ENCODE data around the gene NRXN3. TPM values are rescaled to one million over a fixed set of nuclear protein-coding genes. Genes with fewer than 3 reads are reported as not detected.

Gene NRXN3
- polyA plus RNA-seq, 1 of the 3 experiments (the other 2 are of a cell fraction) = 1.6 TPM

GRCh38 chr14:78186277-78186676, 16.1 kb downstream of the NRXN3 start (continued):
- TF ChIP-seq CTCF (IDR thresholded peaks at IDR 0.05) (no peak), CHD2 (IDR thresholded peaks at IDR 0.05; ENCODE audit: low read length, partially characterized antibody) (no peak), GATA2 (CRISPR knock-in tag; IDR thresholded peaks at IDR 0.05) (no peak)

GRCh38 chr14:78188882-78189281, 18.7 kb downstream of the NRXN3 start:
- no peaks in the 10 kb centered on the region for H4K20me1 ChIP-seq (ENCODE audit: insufficient read depth)
- no peak for DNase-seq
- no peak overlapping the region for H3K4me3 ChIP-seq (ENCODE audit: low read depth in 2 of 2, low read length in 1 of 2)
- no peak overlapping the region for H3K4me2 ChIP-seq
- H3K4me1 ChIP-seq (ENCODE audit: control insufficient read depth in 1 of 2, insufficient read depth in 2 of 2, low read depth in 1 of 2, low read length in 1 of 2) = no peaks in the 10 kb centered on the region
- H2AFZ ChIP-seq (ENCODE audit: low read depth) = no peak overlapping the region
- H3K9me2 ChIP-seq = no peaks in the 10 kb centered on the region
- no peaks in the 10 kb centered on the region for H3K36me3 ChIP-seq (replicated peaks in 1 of 2; ENCODE audit: control insufficient read depth in 1 of 2, insufficient read depth in 2 of 2, low read length in 1 of 2)
- H3K9me3 ChIP-seq = no peaks in the 10 kb centered on the region
- no peaks in the 10 kb centered on the region for H3F3A ChIP-seq (replicated peaks; ENCODE audit: insufficient read depth)
- ChIA-PET POLR2A (no interaction called here), CTCF (no interaction called here)
- H3K79me2 ChIP-seq (ENCODE audit: insufficient read depth) = no peaks in the 10 kb centered on the region
- no peak overlapping the region for H3K9ac ChIP-seq
- H3K27me3 ChIP-seq (ENCODE audit: insufficient read depth) = no peaks in the 10 kb centered on the region
- H3K27ac ChIP-seq (ENCODE audit: low read depth in 2 of 2, low read length in 1 of 2) = no peak overlapping the region
- TF ChIP-seq FOXJ3 (CRISPR knock-in tag; IDR thresholded peaks at IDR 0.05) = no peak
- TF ChIP-seq GABPA (IDR thresholded peaks at IDR 0.05; ENCODE audit: low read depth) = no peak
- no peak for TF ChIP-seq RCOR1 (IDR thresholded peaks at IDR 0.05; ENCODE audit: low read length)
- TF ChIP-seq, protein P1, sequence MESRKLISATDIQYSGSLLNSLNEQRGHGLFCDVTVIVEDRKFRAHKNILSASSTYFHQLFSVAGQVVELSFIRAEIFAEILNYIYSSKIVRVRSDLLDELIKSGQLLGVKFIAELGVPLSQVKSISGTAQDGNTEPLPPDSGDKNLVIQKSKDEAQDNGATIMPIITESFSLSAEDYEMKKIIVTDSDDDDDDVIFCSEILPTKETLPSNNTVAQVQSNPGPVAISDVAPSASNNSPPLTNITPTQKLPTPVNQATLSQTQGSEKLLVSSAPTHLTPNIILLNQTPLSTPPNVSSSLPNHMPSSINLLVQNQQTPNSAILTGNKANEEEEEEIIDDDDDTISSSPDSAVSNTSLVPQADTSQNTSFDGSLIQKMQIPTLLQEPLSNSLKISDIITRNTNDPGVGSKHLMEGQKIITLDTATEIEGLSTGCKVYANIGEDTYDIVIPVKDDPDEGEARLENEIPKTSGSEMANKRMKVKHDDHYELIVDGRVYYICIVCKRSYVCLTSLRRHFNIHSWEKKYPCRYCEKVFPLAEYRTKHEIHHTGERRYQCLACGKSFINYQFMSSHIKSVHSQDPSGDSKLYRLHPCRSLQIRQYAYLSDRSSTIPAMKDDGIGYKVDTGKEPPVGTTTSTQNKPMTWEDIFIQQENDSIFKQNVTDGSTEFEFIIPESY (IDR thresholded peaks at IDR 0.05; ENCODE audit: borderline replicate concordance, low read depth) = no peak
- TF ChIP-seq, protein P2, sequence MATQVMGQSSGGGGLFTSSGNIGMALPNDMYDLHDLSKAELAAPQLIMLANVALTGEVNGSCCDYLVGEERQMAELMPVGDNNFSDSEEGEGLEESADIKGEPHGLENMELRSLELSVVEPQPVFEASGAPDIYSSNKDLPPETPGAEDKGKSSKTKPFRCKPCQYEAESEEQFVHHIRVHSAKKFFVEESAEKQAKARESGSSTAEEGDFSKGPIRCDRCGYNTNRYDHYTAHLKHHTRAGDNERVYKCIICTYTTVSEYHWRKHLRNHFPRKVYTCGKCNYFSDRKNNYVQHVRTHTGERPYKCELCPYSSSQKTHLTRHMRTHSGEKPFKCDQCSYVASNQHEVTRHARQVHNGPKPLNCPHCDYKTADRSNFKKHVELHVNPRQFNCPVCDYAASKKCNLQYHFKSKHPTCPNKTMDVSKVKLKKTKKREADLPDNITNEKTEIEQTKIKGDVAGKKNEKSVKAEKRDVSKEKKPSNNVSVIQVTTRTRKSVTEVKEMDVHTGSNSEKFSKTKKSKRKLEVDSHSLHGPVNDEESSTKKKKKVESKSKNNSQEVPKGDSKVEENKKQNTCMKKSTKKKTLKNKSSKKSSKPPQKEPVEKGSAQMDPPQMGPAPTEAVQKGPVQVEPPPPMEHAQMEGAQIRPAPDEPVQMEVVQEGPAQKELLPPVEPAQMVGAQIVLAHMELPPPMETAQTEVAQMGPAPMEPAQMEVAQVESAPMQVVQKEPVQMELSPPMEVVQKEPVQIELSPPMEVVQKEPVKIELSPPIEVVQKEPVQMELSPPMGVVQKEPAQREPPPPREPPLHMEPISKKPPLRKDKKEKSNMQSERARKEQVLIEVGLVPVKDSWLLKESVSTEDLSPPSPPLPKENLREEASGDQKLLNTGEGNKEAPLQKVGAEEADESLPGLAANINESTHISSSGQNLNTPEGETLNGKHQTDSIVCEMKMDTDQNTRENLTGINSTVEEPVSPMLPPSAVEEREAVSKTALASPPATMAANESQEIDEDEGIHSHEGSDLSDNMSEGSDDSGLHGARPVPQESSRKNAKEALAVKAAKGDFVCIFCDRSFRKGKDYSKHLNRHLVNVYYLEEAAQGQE (IDR thresholded peaks at IDR 0.05; ENCODE audit: low read depth, low read length) = no peak
- no peak for TF ChIP-seq NRF1 (IDR thresholded peaks at IDR 0.05; ENCODE audit: low read depth, low read length)
- TF ChIP-seq, protein P3, sequence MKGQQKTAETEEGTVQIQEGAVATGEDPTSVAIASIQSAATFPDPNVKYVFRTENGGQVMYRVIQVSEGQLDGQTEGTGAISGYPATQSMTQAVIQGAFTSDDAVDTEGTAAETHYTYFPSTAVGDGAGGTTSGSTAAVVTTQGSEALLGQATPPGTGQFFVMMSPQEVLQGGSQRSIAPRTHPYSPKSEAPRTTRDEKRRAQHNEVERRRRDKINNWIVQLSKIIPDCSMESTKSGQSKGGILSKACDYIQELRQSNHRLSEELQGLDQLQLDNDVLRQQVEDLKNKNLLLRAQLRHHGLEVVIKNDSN (IDR thresholded peaks at IDR 0.05; ENCODE audit: borderline replicate concordance, low read depth) = no peak
- no peak for TF ChIP-seq MXI1 (IDR thresholded peaks at IDR 0.05; ENCODE audit: low read depth, low read length)
- no peak for TF ChIP-seq CTCF (IDR thresholded peaks at IDR 0.05)
- TF ChIP-seq RFX5 (IDR thresholded peaks at IDR 0.05; ENCODE audit: low read length) = no peak
- no peak for TF ChIP-seq MEF2A (IDR thresholded peaks at IDR 0.05; ENCODE audit: borderline replicate concordance, low read depth)
- no peak for TF ChIP-seq CHD2 (IDR thresholded peaks at IDR 0.05; ENCODE audit: low read length, partially characterized antibody)
- TF ChIP-seq NFIC (IDR thresholded peaks at IDR 0.05; ENCODE audit: borderline replicate concordance) = no peak
- TF ChIP-seq GATA2 (CRISPR knock-in tag; IDR thresholded peaks at IDR 0.05) = no peak
- no peak for TF ChIP-seq TEAD4 (IDR thresholded peaks at IDR 0.05; ENCODE audit: borderline replicate concordance, insufficient read depth)
- TF ChIP-seq, protein P4, sequence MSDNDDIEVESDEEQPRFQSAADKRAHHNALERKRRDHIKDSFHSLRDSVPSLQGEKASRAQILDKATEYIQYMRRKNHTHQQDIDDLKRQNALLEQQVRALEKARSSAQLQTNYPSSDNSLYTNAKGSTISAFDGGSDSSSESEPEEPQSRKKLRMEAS (IDR thresholded peaks at IDR 0.05; ENCODE audit: low read depth) = no peak
- no peak for TF ChIP-seq YY1 (IDR thresholded peaks at IDR 0.05; ENCODE audit: low read depth)
- WGBS (ENCODE audit: low lambda C conversion rate) = 2% methylated on average over 3 of the region's 3 CpGs

Measured in SK-N-SH (cell line).